DMS114 treated with DMSO at 0.1 percent for 48 hours (cell line): Measurements from ENCODE around the gene MED12L.
"Not testable (repeated sequence)": the region's sequence is repeated elsewhere in the genome, so short reads cannot be mapped to it uniquely, and the experiment has no call there.

Experiments
- DNase-seq: peaks from one replicate; lab custom pipeline; 2025; ENCODE audit not compliant: unreplicated experiment; lab: John Stamatoyannopoulos, UW

The MED12L gene

DNA sequence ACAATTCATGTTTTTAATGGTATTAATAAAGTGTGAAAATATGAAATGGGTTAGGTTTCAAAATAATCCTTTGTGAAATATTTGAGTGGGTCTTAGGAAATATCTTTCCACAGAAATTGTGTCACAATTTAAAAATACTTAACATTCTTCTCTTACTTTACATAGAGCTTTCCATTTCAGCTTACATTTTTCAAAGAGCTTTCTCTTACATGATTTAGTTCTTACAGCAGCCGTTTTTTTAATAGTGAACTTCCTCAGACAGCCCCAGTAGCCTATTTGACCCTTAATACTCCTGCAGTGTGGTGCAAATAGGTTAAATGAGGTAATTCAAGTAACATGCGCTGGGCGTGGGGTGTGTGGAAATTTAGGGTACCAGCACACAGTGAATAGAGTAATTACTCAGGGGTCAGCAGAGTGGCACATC, 277.3 kb downstream of the MED12L start:
- DNase-seq = no peak

DNA sequence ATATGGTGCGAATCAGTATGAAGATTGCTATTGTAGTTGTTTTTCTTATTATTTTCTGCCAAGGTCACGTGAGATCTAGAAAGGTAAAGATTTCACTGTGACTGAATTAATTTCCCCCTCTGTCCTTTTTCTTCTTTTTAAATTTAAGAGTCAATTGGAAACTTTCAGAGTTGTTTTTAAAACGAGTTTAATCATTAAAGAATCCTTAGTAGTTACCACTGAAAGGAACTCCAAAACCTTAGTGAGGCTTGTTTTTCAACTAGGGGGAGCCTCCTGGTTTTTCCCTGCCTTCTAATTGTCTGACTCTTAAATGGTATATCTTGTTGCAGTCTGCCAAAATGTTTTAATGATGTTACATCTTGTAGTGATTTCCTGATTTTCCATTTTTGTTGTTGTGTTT, 281.5 kb downstream of the MED12L start:
- DNase-seq = no peak

DNA sequence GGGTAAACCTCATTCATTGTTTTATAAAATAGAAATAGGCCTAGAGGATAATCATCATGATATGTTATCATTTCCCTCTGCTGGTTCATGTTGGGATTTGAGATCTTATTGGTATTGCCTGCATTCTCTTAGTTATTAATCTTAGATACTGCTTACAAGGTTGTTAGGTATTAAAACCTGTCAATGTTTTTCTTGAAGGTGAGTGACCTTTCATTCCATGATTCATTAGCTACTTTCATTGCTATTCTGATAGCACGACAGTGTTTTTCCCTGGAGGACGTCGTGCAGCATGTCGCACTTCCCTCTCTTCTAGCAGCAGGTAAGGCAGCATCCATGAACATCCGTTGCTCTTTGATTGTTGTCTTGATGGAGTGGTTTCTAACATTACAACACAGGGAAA, 282.0 kb downstream of the MED12L start:
- DNase-seq = no peak

DNA sequence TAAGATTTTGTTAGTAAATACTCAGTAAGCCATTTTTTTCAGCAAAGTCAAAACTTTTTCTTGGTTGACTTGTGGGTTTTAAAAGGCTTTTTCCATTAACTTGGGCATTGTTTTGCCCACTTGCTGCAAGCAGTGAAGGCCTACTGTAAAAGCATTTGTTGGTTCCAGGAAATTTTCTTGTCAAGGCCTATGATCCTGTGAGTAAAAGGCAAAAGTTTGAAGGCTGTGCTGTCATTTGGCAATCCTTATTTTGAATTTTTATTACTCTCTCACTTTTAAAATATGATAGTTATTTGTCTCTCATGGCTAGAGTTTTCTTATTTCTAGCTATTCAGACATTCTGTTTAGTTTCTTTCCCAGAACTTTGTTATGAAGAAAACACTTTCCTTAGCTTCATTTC, 286.1 kb downstream of the MED12L start:
- no peak for DNase-seq

DNA sequence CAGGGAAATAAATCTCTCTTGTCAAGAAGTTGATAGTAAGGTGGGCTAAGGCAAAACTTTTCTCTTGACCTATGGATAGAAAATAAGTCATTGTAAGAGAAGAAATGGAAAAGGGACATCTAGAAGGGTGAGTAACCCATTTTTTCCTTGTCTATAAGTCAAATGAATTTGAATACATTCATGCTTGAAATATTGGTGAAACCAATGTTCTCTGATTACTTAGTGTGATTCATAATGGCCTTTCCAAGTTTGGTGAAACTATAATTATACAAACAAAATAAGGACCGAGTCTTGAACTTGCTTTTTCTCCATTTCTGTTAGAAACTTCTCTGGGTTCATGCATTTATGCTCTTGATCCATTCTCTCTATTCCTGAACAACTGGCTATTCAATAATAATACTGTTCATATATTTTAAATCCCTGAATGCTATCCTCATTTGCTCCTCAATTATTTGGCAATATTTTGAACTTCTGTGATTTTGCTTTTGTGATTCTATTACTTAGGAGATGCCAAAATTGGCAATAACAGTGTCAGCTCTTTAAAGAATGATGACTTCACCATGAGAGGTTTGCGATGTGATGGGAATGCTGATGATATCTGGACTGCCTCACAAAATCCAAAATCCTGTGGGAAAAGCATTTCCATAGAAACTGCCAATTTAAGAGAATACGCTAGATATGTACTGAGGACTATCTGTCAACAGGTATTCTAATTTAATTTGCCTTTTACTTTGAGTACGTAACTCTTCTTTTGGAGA, 286.8 kb downstream of the MED12L start:
- DNase-seq = no peak

DNA sequence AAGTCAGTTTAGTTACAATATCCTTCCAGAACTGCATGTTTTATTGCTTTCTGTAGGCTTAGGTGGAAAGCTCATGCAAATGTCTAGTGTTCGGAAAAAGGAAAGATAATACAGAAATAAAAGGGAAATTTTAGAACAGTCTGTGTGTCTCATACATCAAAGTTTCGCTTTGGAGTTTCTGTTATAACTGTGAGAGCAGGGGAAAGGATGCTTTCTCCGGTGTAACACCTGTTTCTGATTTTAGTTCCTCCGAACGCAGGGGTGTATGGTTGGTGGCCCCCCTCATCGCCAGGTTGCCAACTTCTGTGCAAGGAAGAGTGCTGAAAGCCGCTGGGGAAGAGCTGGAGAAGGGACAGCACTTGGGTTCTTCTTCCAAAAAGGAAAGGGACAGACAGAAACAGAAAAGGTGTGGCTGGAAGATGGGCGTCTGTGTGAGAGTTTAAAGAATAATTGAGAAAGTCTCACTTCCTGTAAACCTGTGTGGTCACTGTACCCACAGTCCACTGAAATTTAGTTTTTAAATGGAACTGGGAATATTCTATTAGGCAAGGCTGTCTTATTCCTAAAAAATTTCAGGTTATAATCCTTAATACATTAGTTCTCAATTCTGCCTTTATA, 292.4 kb downstream of the MED12L start:
- no peak for DNase-seq

DNA sequence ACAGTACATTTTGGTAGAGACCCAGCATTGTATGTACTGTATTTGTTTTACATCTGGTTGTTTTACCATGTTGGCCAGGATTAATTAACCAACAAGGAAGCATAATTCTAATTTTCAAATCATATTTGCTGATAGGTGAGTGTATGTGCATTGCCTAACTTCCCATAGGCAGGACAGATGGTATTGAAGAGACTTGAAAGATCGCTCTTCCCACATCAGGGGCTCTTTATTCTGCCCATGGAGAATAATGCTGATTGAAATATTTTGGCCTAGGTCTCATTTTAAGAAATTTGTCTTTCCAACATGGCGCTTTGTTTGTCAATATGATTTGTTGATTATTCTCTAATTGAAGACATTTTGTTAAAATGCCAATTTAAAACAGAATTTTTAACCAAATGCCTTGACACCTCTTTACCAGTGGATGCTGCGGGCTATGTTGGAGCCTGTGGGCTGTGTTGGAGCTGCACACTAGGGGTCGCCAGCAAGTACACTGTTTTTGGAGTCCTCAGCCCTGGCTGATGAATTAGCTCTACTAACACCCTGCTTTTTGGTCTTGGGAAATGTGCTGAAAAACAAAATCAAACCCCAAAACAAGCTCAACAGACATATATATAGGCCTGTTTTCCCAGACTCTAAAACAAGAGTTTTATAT, 293.7 kb downstream of the MED12L start:
- DNase-seq = no peak

DNA sequence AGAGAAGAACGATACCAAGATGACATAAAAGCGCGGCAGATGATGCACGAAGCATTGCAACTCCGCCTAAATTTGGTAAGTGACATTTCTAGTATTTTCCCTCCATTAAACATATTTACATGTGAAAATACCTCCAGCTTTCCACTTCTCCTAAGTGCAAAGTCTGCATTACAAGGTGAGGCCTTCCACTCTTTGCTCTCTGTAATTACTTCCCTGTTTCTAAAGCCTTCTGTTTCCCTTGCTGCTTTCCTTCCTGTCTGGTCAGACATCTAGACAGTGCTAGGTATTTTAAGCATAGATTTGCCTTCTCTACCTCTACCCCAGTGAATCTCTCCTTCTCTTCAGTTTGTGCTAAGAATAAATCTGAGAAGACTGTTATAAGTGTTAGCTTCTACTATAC, 297.2 kb downstream of the MED12L start:
- no peak for DNase-seq

DNA sequence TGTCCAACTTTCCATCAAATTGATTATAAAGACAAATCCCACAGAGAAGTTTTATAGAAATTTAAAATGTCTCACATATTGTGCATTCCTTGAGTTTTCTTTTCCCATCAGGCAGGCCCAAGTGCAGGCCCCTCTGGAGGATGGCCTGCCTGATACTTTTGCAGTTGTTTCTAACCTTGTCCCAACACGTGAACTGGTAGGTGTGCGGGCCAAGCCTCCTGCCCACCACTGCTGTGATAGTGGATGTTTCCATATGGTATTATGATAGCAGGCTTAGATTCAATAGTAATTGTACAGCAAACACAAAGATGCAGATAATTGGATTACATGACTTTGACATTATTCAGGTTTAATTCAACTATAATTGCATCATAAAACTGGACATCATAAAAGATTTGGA, 297.6 kb downstream of the MED12L start:
- no peak for DNase-seq

DNA sequence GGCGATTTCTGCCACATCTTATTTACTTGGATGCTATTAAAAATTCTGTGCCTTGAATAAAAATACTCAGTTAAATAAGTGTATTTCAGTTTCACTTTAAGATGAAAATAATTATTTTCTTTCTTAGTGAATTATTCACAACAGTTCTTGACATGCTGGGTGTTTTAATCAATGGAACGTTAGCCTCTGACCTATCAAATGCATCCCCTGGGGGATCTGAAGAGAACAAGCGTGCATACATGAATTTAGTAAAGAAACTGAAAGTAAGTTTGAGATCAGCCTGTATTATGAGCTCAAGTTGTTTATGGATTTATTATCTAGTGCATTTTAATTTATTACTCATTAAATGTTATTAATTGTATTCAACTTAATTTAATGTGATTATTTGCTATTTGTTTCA, 298.5 kb downstream of the MED12L start:
- no peak for DNase-seq

DNA sequence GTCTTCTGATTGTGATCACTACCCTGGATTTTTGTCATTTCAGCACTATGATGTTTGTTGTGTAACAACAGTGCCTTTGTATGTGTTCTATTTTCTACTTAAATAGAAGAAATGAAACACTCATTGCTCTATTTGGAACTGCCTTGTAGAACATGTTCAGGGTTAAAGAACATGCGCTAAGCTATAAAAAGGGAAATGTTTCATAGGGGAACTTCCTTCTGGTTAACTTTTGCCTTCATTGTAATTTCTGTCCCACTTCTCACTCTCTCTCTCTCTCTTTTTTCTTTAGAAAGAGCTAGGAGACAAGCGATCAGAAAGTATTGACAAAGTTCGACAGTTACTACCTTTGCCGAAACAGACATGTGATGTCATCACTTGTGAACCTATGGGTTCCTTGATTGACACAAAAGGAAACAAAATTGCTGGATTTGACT, 299.3 kb downstream of the MED12L start, which contains the start of gene P2RY12:
Gene P2RY12 (minus strand): TSS at position 13 of the 434 bp plus-strand sequence. CDS start 45,908 bp downstream, outside the sequence.
- DNase-seq = no peak

DNA sequence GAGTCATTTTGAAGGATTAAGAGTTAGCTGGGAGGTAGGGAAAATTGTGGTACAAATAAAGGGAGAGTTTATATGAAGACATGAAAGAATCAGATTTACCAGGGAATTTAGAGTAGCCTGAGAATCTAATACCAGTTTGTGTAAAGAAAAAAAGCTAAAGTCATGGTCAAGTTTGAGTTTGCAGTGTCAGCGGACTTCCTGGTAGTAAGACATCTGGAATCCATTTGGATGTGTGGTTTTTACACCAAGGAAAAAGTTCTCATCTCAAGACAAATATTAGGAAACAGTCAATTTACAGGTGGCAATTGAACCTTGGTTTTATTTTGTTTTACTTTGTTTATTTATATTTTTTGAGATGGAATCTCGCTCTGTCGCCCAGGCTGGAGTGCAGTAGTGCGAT, 300.6 kb downstream of the MED12L start:
- DNase-seq = no peak

DNA sequence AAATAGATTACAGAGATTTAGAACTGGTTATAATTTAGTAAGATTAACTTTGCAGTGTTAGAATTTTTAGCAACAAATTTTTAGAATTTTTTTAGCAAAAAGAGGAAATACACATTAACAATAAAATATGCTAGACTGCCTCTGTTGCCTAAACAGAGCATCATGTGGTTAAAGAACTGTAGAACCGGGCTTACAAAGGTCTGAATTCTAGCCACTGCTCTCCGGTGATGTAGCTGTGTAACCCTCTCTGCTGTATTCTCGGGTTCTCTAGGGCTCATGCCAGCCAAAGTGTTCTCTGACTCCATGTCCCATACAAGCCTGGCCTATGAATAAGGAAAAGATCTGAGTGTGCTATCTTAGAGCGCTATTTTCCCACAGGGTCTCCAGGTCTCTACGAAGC, 302.0 kb downstream of the MED12L start:
- no peak for DNase-seq

DNA sequence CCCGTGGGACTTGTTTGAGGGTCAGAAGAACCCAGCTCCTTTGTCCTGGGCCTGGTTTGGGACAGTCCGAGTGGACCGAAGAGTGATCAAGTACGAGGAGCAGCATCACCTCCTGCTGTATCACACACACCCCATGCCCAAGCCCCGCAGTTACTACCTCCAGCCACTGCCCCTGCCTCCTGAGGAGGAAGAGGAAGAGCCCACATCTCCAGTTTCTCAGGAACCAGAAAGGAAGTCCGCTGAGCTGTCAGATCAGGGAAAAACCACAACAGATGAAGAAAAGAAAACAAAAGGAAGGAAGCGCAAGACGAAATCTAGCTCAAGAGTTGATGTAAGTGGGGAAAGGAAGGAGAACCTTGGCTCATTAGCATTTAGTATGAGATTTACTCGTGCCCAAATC, 302.4 kb downstream of the MED12L start:
- no peak for DNase-seq

DNA sequence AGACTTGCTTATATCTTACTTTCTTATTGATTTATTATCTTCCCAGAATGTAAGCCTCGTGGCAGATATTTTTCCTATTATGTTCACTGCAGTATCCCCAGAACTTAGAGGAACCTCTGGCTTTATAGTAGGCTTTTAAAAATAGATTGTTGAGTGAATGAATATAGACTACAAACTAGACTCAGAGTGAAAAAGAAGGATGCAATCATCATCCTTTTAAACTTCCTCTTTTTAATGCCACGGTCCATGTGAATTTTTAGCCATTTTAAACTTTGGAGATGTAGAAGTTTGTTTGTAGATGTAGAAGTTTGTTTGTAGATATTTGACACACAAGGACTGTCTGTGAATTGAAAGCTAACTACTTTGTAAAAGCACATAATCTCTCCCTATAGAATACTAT, 306.3 kb downstream of the MED12L start:
- no peak for DNase-seq

DNA sequence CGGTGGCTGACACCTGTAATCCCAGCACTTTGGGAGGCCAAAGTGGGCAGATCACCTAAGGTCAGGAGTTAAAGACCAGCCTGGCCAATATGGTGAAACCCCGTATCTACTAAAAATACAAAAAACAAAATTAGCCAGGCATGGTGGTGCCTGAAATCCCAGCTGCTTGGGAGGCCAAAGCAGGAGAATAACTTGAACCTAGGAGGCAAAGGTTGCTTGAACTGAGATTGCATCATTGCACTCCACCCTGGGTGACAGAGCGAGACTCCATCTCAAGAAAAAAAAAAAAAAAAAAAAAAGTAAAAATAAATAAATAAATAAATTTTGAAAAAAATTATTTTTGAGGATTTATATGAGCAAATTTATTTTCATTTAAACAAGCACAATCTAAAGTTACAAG, 306.7 kb downstream of the MED12L start:
- not testable (repeated sequence) for DNase-seq

DNA sequence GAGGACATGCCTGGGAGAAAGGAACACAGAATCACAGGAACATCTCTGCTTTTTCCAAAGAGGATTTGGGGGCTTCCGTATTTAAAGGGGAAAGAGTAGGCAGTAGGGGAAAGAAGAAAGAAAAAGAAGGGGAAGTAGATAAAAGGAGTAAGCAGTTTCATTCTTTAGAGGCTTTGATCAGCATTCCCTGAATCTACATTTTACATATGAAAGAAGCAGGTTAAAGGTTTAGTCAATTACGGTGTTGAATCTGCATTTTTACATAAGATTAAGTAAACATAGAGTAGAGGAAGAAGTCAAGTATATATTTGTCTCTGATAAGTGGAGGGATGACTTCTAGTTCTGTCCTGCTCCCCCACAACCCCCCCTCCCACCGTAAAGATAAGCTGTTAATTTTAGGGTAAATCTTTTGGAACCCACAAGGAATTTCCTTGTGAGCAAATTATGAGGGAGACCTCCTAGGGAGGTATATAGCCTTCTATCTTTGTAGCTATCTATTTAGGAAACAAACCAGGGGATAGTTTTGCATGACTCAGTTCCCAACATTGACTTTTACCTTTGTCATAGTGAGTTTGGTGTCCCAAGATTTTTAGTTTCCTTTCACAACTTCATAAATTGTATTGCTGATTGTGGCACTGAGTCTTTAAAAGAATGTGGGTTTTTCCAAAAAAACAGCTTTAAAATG, 307.8 kb downstream of the MED12L start:
- DNase-seq = no peak

DNA sequence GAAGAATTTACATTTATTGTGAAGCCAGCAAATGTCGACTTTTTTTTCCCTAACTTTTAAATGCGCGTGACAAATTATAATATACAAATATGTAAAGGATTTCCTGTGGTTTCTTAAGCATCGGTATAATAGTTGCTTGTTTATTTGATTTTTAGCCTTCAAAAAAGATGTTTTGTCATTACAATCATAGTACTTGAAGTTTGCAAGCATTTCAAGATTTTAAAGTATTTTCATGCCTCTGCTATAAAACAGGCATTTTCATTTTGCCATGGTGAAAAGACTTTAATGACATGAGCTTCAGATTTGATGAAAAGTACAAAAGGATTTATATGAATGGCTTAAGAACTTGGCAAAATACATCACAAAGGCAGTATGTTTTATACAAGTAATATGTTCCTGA, 308.5 kb downstream of the MED12L start:
- no peak for DNase-seq

DNA sequence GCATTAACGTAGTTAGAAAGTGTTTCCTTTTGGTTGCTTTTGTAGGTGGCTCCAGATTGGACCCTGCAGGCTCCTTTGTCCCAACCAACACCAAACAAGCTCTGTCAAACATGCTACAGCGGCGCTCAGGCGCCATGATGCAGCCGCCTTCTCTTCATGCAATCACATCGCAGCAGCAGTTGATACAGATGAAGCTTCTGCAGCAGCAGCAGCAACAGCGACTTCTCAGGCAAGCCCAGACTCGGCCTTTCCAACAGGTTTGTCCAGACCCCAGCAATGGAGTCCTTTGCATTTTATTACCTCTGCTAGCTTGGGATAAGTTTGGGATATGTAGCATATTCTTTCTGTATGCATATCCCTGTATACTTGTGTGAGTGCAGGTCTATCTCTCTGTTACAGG, 309.1 kb downstream of the MED12L start:
- DNase-seq = no peak

DNA sequence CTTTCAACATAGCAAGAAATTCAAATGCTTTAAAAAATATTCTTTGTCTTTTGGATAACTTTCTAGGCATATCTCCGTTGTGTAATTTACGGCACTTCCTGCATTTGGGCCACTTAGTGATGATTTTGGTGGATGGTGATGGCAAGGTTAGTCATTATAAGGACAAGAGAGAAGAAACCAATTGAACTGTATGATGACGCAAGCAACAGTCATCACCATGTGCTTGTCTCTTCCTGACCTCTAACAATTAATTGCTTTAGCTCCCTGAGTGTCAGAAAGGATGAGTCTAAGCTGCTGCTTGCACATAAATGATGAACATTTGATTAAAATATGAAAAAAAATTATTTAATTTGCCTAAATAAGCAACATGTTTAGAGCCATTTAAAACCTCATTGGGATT, 310.3 kb downstream of the MED12L start:
- no peak for DNase-seq

DNA sequence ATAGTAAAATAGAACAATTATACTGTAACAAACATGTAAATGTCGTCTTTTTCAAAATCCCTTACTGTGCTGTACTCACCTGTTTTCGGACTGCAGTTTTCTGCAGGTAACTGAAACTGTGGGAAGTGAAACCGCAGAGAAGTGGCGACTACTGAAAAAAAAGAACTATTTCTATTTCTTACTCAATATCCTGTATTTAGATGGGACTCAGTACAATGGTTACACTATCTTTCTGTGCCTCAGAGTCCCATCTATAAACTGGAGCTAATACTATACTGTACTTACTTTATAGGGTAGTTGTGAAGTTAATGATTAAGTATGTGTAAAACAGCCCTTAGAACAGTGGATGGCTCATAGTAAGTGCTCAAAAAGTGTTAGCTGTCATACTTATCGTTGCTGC, 313.4 kb downstream of the MED12L start:
- DNase-seq = no peak

DNA sequence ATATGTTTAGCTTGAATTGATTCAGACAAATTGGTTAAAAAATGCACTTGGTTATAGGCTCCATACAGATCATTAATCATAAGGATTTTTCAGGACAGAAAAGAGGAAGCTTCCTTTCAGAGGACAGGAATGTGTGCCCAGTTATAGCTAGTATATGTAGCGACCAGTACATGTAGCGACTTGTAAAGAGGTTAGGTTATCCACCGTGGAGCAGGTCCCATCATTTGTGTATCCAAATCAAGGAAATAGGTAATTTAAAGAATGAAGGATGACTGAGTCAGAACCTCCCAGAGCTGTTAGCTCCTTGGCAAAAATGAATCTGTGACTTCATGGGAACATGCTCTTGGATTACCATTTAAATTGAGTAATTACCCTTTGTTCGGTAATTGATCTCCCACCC, 314.9 kb downstream of the MED12L start:
- DNase-seq = no peak
